Keratinocyte (primary cell): ENCODE data around the gene CUTC. TPM values are rescaled to one million over a fixed set of nuclear protein-coding genes. Genes with fewer than 3 reads are reported as not detected.

Source experiments
- DNase-seq: peaks from one replicate; pipeline ENCODE4 v3.0.0-alpha.2; 2011; ENCODE audit warnings: low read depth, missing footprints, low spot score
- FAIRE-seq: peaks from 2 replicates; lab custom pipeline; 2011; peaks lifted over from hg19 to GRCh38; lab: Jason Lieb, UNC
- H2AFZ ChIP-seq: 2 replicates; pipeline ENCODE4 v1.6.0; 2012; ENCODE audit warnings: low read length, control low read depth, inconsistent platforms; ENCODE audit not compliant: control insufficient read depth
- H3K27ac ChIP-seq: 2 replicates; pipeline ENCODE4 v1.5.1; 2011; ENCODE audit warnings: low read length; ENCODE audit not compliant: control insufficient read depth, insufficient read depth
- H3K27me3 ChIP-seq: 3 replicates; pipeline ENCODE4 v1.6.0; 2011; ENCODE audit warnings: low read length; ENCODE audit not compliant: control insufficient read depth, insufficient read depth; ENCODE audit errors: extremely low read depth
- H3K36me3 ChIP-seq, 2 experiments: 2 replicates in 1 of 2; 3 replicates in 1 of 2; pipeline ENCODE4 v1.5.1; 2011; ENCODE audit warnings: low read length in 2 of 2, mild to moderate bottlenecking in 1 of 2; ENCODE audit not compliant: control insufficient read depth in 2 of 2, insufficient read depth in 2 of 2; ENCODE audit errors: extremely low read depth in 1 of 2
- H3K4me1 ChIP-seq: 3 replicates; pipeline ENCODE4 v1.5.1; 2011; ENCODE audit warnings: low read length; ENCODE audit not compliant: control insufficient read depth, insufficient read depth; ENCODE audit errors: extremely low read depth
- H3K4me2 ChIP-seq: 3 replicates; pipeline ENCODE4 v1.6.0; 2011; ENCODE audit warnings: low read depth, low read length; ENCODE audit not compliant: control insufficient read depth, insufficient read depth; ENCODE audit errors: extremely low read depth
- H3K4me3 ChIP-seq, 3 experiments: fragments of 200-600 bp in 1 of 3; sonication (generic) in 1 of 3; 2 replicates in 2 of 3; 3 replicates in 1 of 3; pipeline ENCODE4 v1.5.1; 2011 to 2016; ENCODE audit warnings: low read length in 3 of 3, mild to moderate bottlenecking in 3 of 3, control low read depth in 2 of 3, inconsistent platforms in 1 of 3, low read depth in 1 of 3, mixed read lengths in 1 of 3, mixed run types in 1 of 3, moderate library complexity in 1 of 3; ENCODE audit not compliant: control insufficient read depth in 2 of 3, insufficient read depth in 2 of 3; ENCODE audit errors: extremely low read depth in 1 of 3
- H3K79me2 ChIP-seq: 2 replicates; pipeline ENCODE4 v1.6.0; 2012; ENCODE audit warnings: low read length; ENCODE audit not compliant: control insufficient read depth, insufficient read depth
- H3K9ac ChIP-seq: 3 replicates; pipeline ENCODE4 v1.6.0; 2011; ENCODE audit warnings: low read length; ENCODE audit not compliant: control insufficient read depth, insufficient read depth; ENCODE audit errors: extremely low read depth
- H3K9me1 ChIP-seq: 3 replicates; pipeline ENCODE4 v1.6.0; 2011; ENCODE audit warnings: low read length; ENCODE audit not compliant: control insufficient read depth, insufficient read depth; ENCODE audit errors: extremely low read depth
- H3K9me3 ChIP-seq: 2 replicates; pipeline ENCODE4 v1.5.1; 2012; ENCODE audit warnings: low read depth, low read length; ENCODE audit not compliant: control insufficient read depth
- H4K20me1 ChIP-seq: 3 replicates; pipeline ENCODE4 v1.6.0; 2011; ENCODE audit warnings: low read length; ENCODE audit not compliant: control insufficient read depth, insufficient read depth; ENCODE audit errors: extremely low read depth
- CTCF ChIP-seq, 3 experiments: IDR thresholded peaks in 1 of 3; conservative IDR thresholded peaks in 1 of 3; optimal IDR thresholded peaks in 1 of 3; 2 replicates in 2 of 3; 3 replicates in 1 of 3; pipeline versions ENCODE3 to v1.5.1; 2011; ENCODE audit warnings: low read length in 3 of 3, mild to moderate bottlenecking in 3 of 3, moderate library complexity in 2 of 3, control low read depth in 1 of 3, inconsistent platforms in 1 of 3; ENCODE audit not compliant: insufficient read depth in 2 of 3; ENCODE audit errors: extremely low read depth in 1 of 3
- EZH2 ChIP-seq: IDR thresholded peaks from one replicate; pipeline ENCODE4 v1.6.1; 2012; ENCODE audit warnings: inconsistent platforms, mild to moderate bottlenecking, low read length, moderate library complexity
- dilution Hi-C: fragments of 300-500 bp; cut with MboI; formaldehyde crosslinking; loops from one replicate; pipeline ENCODE4 v1.7.0; 2020; ENCODE audit warnings: low sequenced_read_pairs; ENCODE audit not compliant: extremely low pct_ligation_motif_present
- polyA plus RNA-seq, 5 experiments: library from polyadenylated mRNA; depleted of rRNA in 3 of 5; stranded (reverse) in 3 of 5; stranded (forward) in 1 of 5; unstranded in 1 of 5; fragments of >200 nt; gene quantifications; 1 replicate in 1 of 5; 2 replicates in 3 of 5; 3 replicates in 1 of 5; pipeline versions ENCODE4 v1.2.1 to v1.2.3, GENCODE V29; 2011 to 2012; ENCODE audit warnings: missing spikeins in 2 of 5, low read depth in 1 of 5, low replicate concordance in 1 of 5

CUTC gene
- polyA plus RNA-seq, 1 donor (not counting 4 experiments of a cell fraction or from before 2014, with no cell fraction given): 29.5 TPM

- DNase-seq (no peak), FAIRE-seq (no peak)
- Histone ChIP-seq H3K4me1 (no peaks in the 10 kb centered on the region), H3K79me2 (peaks cover 3% of the 10 kb centered on the region), H3K4me3 (no peak overlapping the region), H3K27me3 (no peaks in the 10 kb centered on the region), H3K9me1 (no peaks in the 10 kb centered on the region), H3K4me2 (no peak overlapping the region), H2AFZ (no peak overlapping the region), H3K9ac (no peak overlapping the region), H3K9me3 (no peaks in the 10 kb centered on the region), H3K36me3 (peaks cover 12 to 30% of the 10 kb centered on the region in 2 experiments), H4K20me1 (no peaks in the 10 kb centered on the region), H3K27ac (no peak overlapping the region)
- TF ChIP-seq CTCF (optimal IDR thresholded peaks at IDR 0.05 in 1 of 3, IDR thresholded peaks at IDR 0.05 in 1 of 3, conservative IDR thresholded peaks at IDR 0.05 in 1 of 3; ENCODE audit: extremely low read depth in 1 of 3, insufficient read depth in 2 of 3, low read length in 3 of 3) (no peak), EZH2 (no peak)
- dilution Hi-C loops: no loop called here
Measured at GRCh38 chr10:99742254-99742653, 10.2 kb downstream of the CUTC start.

- Histone ChIP-seq H3K27me3 (no peaks in the 10 kb centered on the region), H4K20me1 (no peaks in the 10 kb centered on the region), H3K4me2 (no peak overlapping the region), H3K36me3 (peaks cover 12 to 27% of the 10 kb centered on the region in 2 experiments), H3K9ac (no peak overlapping the region), H3K4me3 (no peak overlapping the region), H2AFZ (no peak overlapping the region), H3K9me3 (no peaks in the 10 kb centered on the region), H3K27ac (no peak overlapping the region), H3K79me2 (peaks cover 3% of the 10 kb centered on the region), H3K4me1 (no peaks in the 10 kb centered on the region), H3K9me1 (no peaks in the 10 kb centered on the region)
- FAIRE-seq (no peak), DNase-seq (no peak)
- dilution Hi-C loops: no loop called here
- no peak for TF ChIP-seq EZH2
- TF ChIP-seq CTCF (optimal IDR thresholded peaks at IDR 0.05 in 1 of 3, IDR thresholded peaks at IDR 0.05 in 1 of 3, conservative IDR thresholded peaks at IDR 0.05 in 1 of 3; ENCODE audit: extremely low read depth in 1 of 3, insufficient read depth in 2 of 3, low read length in 3 of 3): no peak
Measured at GRCh38 chr10:99742701-99743100, 10.7 kb downstream of the CUTC start.
